Myocyte (in vitro differentiated cells): ENCODE data around the gene RSPO1. TPM values are rescaled to one million over a fixed set of nuclear protein-coding genes. Genes with fewer than 3 reads are reported as not detected.
"Not testable (repeated sequence)": the region's sequence is repeated elsewhere in the genome, so short reads cannot be mapped to it uniquely, and the experiment has no call there.

ENCODE experiments used
- DNase-seq: peaks from one replicate; pipeline ENCODE4 v3.0.0-alpha.2; 2012; ENCODE audit warnings: low read depth
- polyA plus RNA-seq: library from polyadenylated mRNA; unstranded; fragments of >200 nt; gene quantifications from one replicate; pipeline ENCODE4 v1.2.1, GENCODE V29; 2012; ENCODE audit warnings: missing spikeins
- total RNA-seq: library from RNA; depleted of rRNA; stranded (reverse); fragments of >200 nt; gene quantifications from 2 replicates; pipeline ENCODE4 v1.2.3, GENCODE V29; 2014

RSPO1 gene
- total RNA-seq, result not detected in 2 replicates
- polyA plus RNA-seq, result not detected

- no peak for DNase-seq
Measured at GRCh38 chr1:37634244-37634991, at the start of gene RSPO1. Gene RSPO1, minus strand, starts transcription at chr1:37634892. Its CDS starts 5,231 bp downstream, at chr1:37629661.

GRCh38 chr1:37684182-37684581 is 49.5 kb upstream of the RSPO1 start:
- not testable (repeated sequence) for DNase-seq

GRCh38 chr1:37682334-37682987 is 47.8 kb upstream of the RSPO1 start:
- peak; percentile 82 for DNase-seq

GRCh38 chr1:37680933-37681332 is 46.2 kb upstream of the RSPO1 start:
- no peak for DNase-seq

- no peak for DNase-seq
Measured at GRCh38 chr1:37677808-37678207, 43.1 kb upstream of the RSPO1 start.

- no peak for DNase-seq
Measured at GRCh38 chr1:37677143-37677439, 42.4 kb upstream of the RSPO1 start.

GRCh38 chr1:37676281-37677142 is 41.8 kb upstream of the RSPO1 start:
- no peak for DNase-seq

- DNase-seq, result no peak
Measured at GRCh38 chr1:37673920-37674319, 39.2 kb upstream of the RSPO1 start.

GRCh38 chr1:37672136-37672870 is 37.6 kb upstream of the RSPO1 start:
- DNase-seq, result no peak

- no peak for DNase-seq
Measured at GRCh38 chr1:37671261-37671660, 36.6 kb upstream of the RSPO1 start.

- no peak for DNase-seq
Measured at GRCh38 chr1:37670133-37670532, 35.4 kb upstream of the RSPO1 start.

- DNase-seq, result no peak
Measured at GRCh38 chr1:37667023-37667671, 32.5 kb upstream of the RSPO1 start.

- no peak for DNase-seq
Measured at GRCh38 chr1:37666241-37666867, 31.7 kb upstream of the RSPO1 start.

GRCh38 chr1:37663426-37664000 is 28.8 kb upstream of the RSPO1 start:
- DNase-seq, result no peak

GRCh38 chr1:37662031-37662755 is 27.5 kb upstream of the RSPO1 start:
- DNase-seq, result no peak

- DNase-seq, result no peak
Measured at GRCh38 chr1:37661401-37661800, 26.7 kb upstream of the RSPO1 start.

- no peak for DNase-seq
Measured at GRCh38 chr1:37660664-37661063, 26.0 kb upstream of the RSPO1 start.

GRCh38 chr1:37658486-37658885 is 23.8 kb upstream of the RSPO1 start:
- DNase-seq, result no peak
